BE2C (cell line): ENCODE results near the gene KRTAP5-6.

Experiments
- DNase-seq: peaks from one replicate; pipeline ENCODE4 v3.0.0-alpha.2; 2020
- H3K27me3 ChIP-seq: fragments of 250-450 bp; sonication (Bioruptor Pico); 2 replicates; pipeline ENCODE4 v1.5.1; 2020; ENCODE audit warnings: mild to moderate bottlenecking
- H3K36me3 ChIP-seq: fragments of 250-450 bp; sonication (Bioruptor Pico); 2 replicates; pipeline ENCODE4 v1.5.1; 2020; ENCODE audit warnings: mild to moderate bottlenecking
- H3K4me1 ChIP-seq: fragments of 250-450 bp; sonication (Bioruptor Pico); 2 replicates; pipeline ENCODE4 v1.5.1; 2020
- H3K4me3 ChIP-seq: 2 replicates; pipeline ENCODE4 v1.5.1; 2011; ENCODE audit warnings: low read depth, low read length
- H3K9me3 ChIP-seq: fragments of 250-450 bp; sonication (Bioruptor Pico); 2 replicates; pipeline ENCODE4 v1.5.1; 2020
- CTCF ChIP-seq: IDR thresholded peaks from 2 replicates; pipeline ENCODE4 v1.5.1; 2012; ENCODE audit warnings: mild to moderate bottlenecking, low read depth, low read length

The KRTAP5-6 gene

GRCh38 chr11:1728301-1728700 is 31.3 kb downstream of the KRTAP5-6 start:
- H3K27me3 ChIP-seq = peaks cover 34% of the 10 kb centered on the region
- H3K4me3 ChIP-seq = no peak overlapping the region
- DNase-seq = no peak
- TF ChIP-seq CTCF = no peak
- H3K4me1 ChIP-seq = no peaks in the 10 kb centered on the region
- no peaks in the 10 kb centered on the region for H3K36me3 ChIP-seq
- no peaks in the 10 kb centered on the region for H3K9me3 ChIP-seq

- TF ChIP-seq CTCF = no peak
- DNase-seq = no peak
- H3K9me3 ChIP-seq = no peaks in the 10 kb centered on the region
- H3K27me3 ChIP-seq = peaks cover 34% of the 10 kb centered on the region
- no peaks in the 10 kb centered on the region for H3K4me1 ChIP-seq
- H3K36me3 ChIP-seq = no peaks in the 10 kb centered on the region
- H3K4me3 ChIP-seq = no peak overlapping the region
Observed at GRCh38 chr11:1728931-1729691, 32.1 kb downstream of the KRTAP5-6 start.

GRCh38 chr11:1729692-1730011 is 32.7 kb downstream of the KRTAP5-6 start:
- Histone ChIP-seq H3K27me3 (peaks cover 31% of the 10 kb centered on the region), H3K4me3 (no peak overlapping the region), H3K9me3 (no peaks in the 10 kb centered on the region), H3K4me1 (no peaks in the 10 kb centered on the region), H3K36me3 (no peaks in the 10 kb centered on the region)
- no peak for TF ChIP-seq CTCF
- DNase-seq = no peak

- H3K36me3 ChIP-seq = no peaks in the 10 kb centered on the region
- no peaks in the 10 kb centered on the region for H3K9me3 ChIP-seq
- peaks cover 29% of the 10 kb centered on the region for H3K27me3 ChIP-seq
- no peak overlapping the region for H3K4me3 ChIP-seq
- no peaks in the 10 kb centered on the region for H3K4me1 ChIP-seq
- no peak for DNase-seq
- TF ChIP-seq CTCF = no peak
Observed at GRCh38 chr11:1730059-1730629, 33.1 kb downstream of the KRTAP5-6 start.

GRCh38 chr11:1731451-1732059 is 34.6 kb downstream of the KRTAP5-6 start:
- Histone ChIP-seq H3K9me3 (no peaks in the 10 kb centered on the region), H3K4me3 (no peak overlapping the region), H3K4me1 (no peaks in the 10 kb centered on the region), H3K36me3 (no peaks in the 10 kb centered on the region), H3K27me3 (peaks cover 29% of the 10 kb centered on the region)
- no peak for DNase-seq
- no peak for TF ChIP-seq CTCF

GRCh38 chr11:1732418-1733008 is 35.5 kb downstream of the KRTAP5-6 start:
- no peak overlapping the region for H3K4me3 ChIP-seq
- no peaks in the 10 kb centered on the region for H3K4me1 ChIP-seq
- no peaks in the 10 kb centered on the region for H3K9me3 ChIP-seq
- DNase-seq = no peak
- no peak for TF ChIP-seq CTCF
- H3K27me3 ChIP-seq = peaks cover 27% of the 10 kb centered on the region
- H3K36me3 ChIP-seq = no peaks in the 10 kb centered on the region
